Bronchial epithelial cell (primary cell): ENCODE results near the gene SMIM20. TPM values are rescaled to one million over a fixed set of nuclear protein-coding genes. Genes with fewer than 3 reads are reported as not detected.
"Not testable (repeated sequence)": the region's sequence is repeated elsewhere in the genome, so short reads cannot be mapped to it uniquely, and the experiment has no call there.

Experiments used
- DNase-seq: peaks from one replicate; pipeline ENCODE4 v3.0.0-alpha.2; 2010; ENCODE audit warnings: low read depth
- FAIRE-seq: peaks from 2 replicates; lab custom pipeline; 2011; peaks lifted over from hg19 to GRCh38; lab: Jason Lieb, UNC
- H3K27me3 ChIP-seq: 2 replicates; pipeline ENCODE4 v1.5.1; 2011; ENCODE audit warnings: low read length; ENCODE audit not compliant: control insufficient read depth, insufficient read depth
- H3K36me3 ChIP-seq: 2 replicates; pipeline ENCODE4 v1.5.1; 2011; ENCODE audit warnings: low read length; ENCODE audit not compliant: control insufficient read depth, insufficient read depth
- H3K4me3 ChIP-seq: 2 replicates; pipeline ENCODE4 v1.5.1; 2011; ENCODE audit warnings: mild to moderate bottlenecking, low read depth, low read length, control low read depth
- CTCF ChIP-seq: IDR thresholded peaks from 2 replicates; pipeline ENCODE4 v1.5.1; 2011; ENCODE audit warnings: mild to moderate bottlenecking, moderate library complexity, low read length, control low read depth, inconsistent platforms; ENCODE audit not compliant: insufficient read depth, severe bottlenecking
- total RNA-seq: library from RNA; depleted of rRNA; stranded (reverse); fragments of >200 nt; gene quantifications from 2 replicates; pipeline ENCODE4 v1.2.1, GENCODE V29; 2014

SMIM20 gene
- total RNA-seq: 26.8 and 53.4 TPM in 2 replicates

- DNase-seq (peak; percentile 65), FAIRE-seq (peak; percentile 47)
- Histone ChIP-seq H3K36me3 (no peaks in the 10 kb centered on the region), H3K27me3 (no peaks in the 10 kb centered on the region), H3K4me3 (peak within 1 kb of the TSS; percentile 65)
- no peak for TF ChIP-seq CTCF
Measured at GRCh38 chr4:25913851-25914669, at the start of gene SMIM20. SMIM20 (plus strand) TSS chr4:25914220; CDS start chr4:25914314, 94 bp downstream.

GRCh38 chr4:25865586-25865985 is 48.4 kb upstream of the SMIM20 start:
- FAIRE-seq (peak; percentile 89), DNase-seq (peak; percentile 98)
- no peak for TF ChIP-seq CTCF
- no peak overlapping the region for H3K4me3 ChIP-seq
- H3K27me3 ChIP-seq: no peaks in the 10 kb centered on the region
- H3K36me3 ChIP-seq: no peaks in the 10 kb centered on the region

GRCh38 chr4:25866401-25866800 is 47.6 kb upstream of the SMIM20 start:
- H3K36me3 ChIP-seq, H3K4me3 ChIP-seq, FAIRE-seq, H3K27me3 ChIP-seq, DNase-seq: not testable (repeated sequence)

GRCh38 chr4:25867781-25868294 is 46.2 kb upstream of the SMIM20 start:
- no peaks in the 10 kb centered on the region for H3K27me3 ChIP-seq
- H3K36me3 ChIP-seq: no peaks in the 10 kb centered on the region
- FAIRE-seq (no peak), DNase-seq (no peak)
- no peak overlapping the region for H3K4me3 ChIP-seq
- no peak for TF ChIP-seq CTCF

GRCh38 chr4:25870081-25870480 is 43.9 kb upstream of the SMIM20 start:
- DNase-seq (no peak), FAIRE-seq (no peak)
- Histone ChIP-seq H3K27me3 (no peaks in the 10 kb centered on the region), H3K36me3 (no peaks in the 10 kb centered on the region), H3K4me3 (no peak overlapping the region)
- no peak for TF ChIP-seq CTCF

GRCh38 chr4:25872851-25873631 is 41.0 kb upstream of the SMIM20 start:
- no peak for DNase-seq
- Histone ChIP-seq H3K27me3 (no peaks in the 10 kb centered on the region), H3K36me3 (no peaks in the 10 kb centered on the region), H3K4me3 (no peak overlapping the region)
- peak; percentile 60 for FAIRE-seq
- no peak for TF ChIP-seq CTCF
